Measurements from ENCODE around the gene C19orf25. TPM values are rescaled to one million over a fixed set of nuclear protein-coding genes. Genes with fewer than 3 reads are reported as not detected.
A peak's percentile ranks its signal among the peaks of the same experiment; 100 is the strongest.
"Not testable (repeated sequence)": the region's sequence is repeated elsewhere in the genome, so short reads cannot be mapped to it uniquely, and the experiment has no call there.

The C19orf25 gene
- total and polyA plus RNA-seq, 10 of the 15 experiments (the other 5 are each of a cell fraction or from before 2014, with no cell fraction given) = 1.2 to 67.0 (median 25.6) TPM

- TF ChIP-seq, protein P1, sequence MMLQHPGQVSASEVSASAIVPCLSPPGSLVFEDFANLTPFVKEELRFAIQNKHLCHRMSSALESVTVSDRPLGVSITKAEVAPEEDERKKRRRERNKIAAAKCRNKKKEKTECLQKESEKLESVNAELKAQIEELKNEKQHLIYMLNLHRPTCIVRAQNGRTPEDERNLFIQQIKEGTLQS (IDR thresholded peaks at IDR 0.05; ENCODE audit: borderline replicate concordance, extremely low read depth, low read depth, low read length) = no peak
- no peak for TF ChIP-seq ZBTB4 (CRISPR knock-in tag; IDR thresholded peaks at IDR 0.05)
- TF ChIP-seq, protein P2, sequence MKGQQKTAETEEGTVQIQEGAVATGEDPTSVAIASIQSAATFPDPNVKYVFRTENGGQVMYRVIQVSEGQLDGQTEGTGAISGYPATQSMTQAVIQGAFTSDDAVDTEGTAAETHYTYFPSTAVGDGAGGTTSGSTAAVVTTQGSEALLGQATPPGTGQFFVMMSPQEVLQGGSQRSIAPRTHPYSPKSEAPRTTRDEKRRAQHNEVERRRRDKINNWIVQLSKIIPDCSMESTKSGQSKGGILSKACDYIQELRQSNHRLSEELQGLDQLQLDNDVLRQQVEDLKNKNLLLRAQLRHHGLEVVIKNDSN (IDR thresholded peaks at IDR 0.05; ENCODE audit: borderline replicate concordance, extremely low read length, insufficient read depth, low read depth, low read length) = no peak
- TF ChIP-seq BACH1 (IDR thresholded peaks at IDR 0.05; ENCODE audit: borderline replicate concordance) = no peak
- TF ChIP-seq, protein P3, sequence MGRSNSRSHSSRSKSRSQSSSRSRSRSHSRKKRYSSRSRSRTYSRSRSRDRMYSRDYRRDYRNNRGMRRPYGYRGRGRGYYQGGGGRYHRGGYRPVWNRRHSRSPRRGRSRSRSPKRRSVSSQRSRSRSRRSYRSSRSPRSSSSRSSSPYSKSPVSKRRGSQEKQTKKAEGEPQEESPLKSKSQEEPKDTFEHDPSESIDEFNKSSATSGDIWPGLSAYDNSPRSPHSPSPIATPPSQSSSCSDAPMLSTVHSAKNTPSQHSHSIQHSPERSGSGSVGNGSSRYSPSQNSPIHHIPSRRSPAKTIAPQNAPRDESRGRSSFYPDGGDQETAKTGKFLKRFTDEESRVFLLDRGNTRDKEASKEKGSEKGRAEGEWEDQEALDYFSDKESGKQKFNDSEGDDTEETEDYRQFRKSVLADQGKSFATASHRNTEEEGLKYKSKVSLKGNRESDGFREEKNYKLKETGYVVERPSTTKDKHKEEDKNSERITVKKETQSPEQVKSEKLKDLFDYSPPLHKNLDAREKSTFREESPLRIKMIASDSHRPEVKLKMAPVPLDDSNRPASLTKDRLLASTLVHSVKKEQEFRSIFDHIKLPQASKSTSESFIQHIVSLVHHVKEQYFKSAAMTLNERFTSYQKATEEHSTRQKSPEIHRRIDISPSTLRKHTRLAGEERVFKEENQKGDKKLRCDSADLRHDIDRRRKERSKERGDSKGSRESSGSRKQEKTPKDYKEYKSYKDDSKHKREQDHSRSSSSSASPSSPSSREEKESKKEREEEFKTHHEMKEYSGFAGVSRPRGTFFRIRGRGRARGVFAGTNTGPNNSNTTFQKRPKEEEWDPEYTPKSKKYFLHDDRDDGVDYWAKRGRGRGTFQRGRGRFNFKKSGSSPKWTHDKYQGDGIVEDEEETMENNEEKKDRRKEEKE (IDR thresholded peaks at IDR 0.05) = no peak
- no peak for TF ChIP-seq RB1 (IDR thresholded peaks at IDR 0.05; ENCODE audit: borderline replicate concordance)
These were observed 2.3 kb upstream of the C19orf25 start (continued) for GRCh38 chr19:1481224-1481892.

- H3K79me2 ChIP-seq (ENCODE audit: control insufficient read depth, insufficient read depth, low read length); H3K27me3 ChIP-seq (replicated peaks in 1 of 2; ENCODE audit: control insufficient read depth in 2 of 2, insufficient read depth in 2 of 2, low read length in 1 of 2); H3K4me1 ChIP-seq (ENCODE audit: control insufficient read depth, insufficient read depth, low read length); intact Hi-C loops (cut with micrococcal nuclease; ENCODE audit: unreplicated experiment); FAIRE-seq; H4K20me1 ChIP-seq (ENCODE audit: control insufficient read depth, insufficient read depth); RAD21 ChIA-PET (ENCODE audit: unreplicated experiment); H3K4me2 ChIP-seq (ENCODE audit: control insufficient read depth, insufficient read depth); DNase-seq (ENCODE audit: low read depth, low spot score); H3K27ac ChIP-seq (ENCODE audit: control insufficient read depth, insufficient read depth); H3K36me3 ChIP-seq (ENCODE audit: control insufficient read depth in 2 of 2, insufficient read depth in 2 of 2, low read length in 1 of 2); in situ Hi-C loops (cut with MboI); BruUV-seq (replicated peaks); ATAC-seq; SMC1A ChIA-PET (ENCODE audit: uncharacterized antibody, unreplicated experiment); H3K9me3 ChIP-seq (replicated peaks; ENCODE audit: control insufficient read depth, insufficient read depth, low read length); H3K9ac ChIP-seq (ENCODE audit: control insufficient read depth, insufficient read depth, low read length); H2AFZ ChIP-seq (ENCODE audit: control insufficient read depth, low read depth, low read length): not testable (repeated sequence)
- 88% methylated on average over 8 of the region's 9 CpGs for WGBS (ENCODE audit: insufficient coverage, insufficient replicate concordance, low lambda C conversion rate, missing lambda C conversion rate)
- POLR2A ChIA-PET = interaction anchor here (0.6 to 0.8 kb wide), 2 partner anchors 14 to 61 kb away, joined by 3 read pairs; partner anchors contain the start of gene REEP6
- CTCF ChIA-PET = interaction anchor here (0.8 to 1.0 kb wide), 2 partner anchors 26 to 32 kb away, joined by 3 to 4 read pairs; no protein-coding TSS in a partner anchor
- H3K4me3 ChIP-seq = 0 out of 2 replicates have a peak overlapping the region, but pooled peaks have one; percentile 2
These were observed 2.0 kb downstream of the C19orf25 start for GRCh38 chr19:1477056-1477455.

Data from GM12878 (cell line).